Measurements from ENCODE around the gene CTXN3. TPM values are rescaled to one million over a fixed set of nuclear protein-coding genes. Genes with fewer than 3 reads are reported as not detected.

Gene CTXN3
- total RNA-seq, 1 donor from 2014 or later, result not detected

DNA sequence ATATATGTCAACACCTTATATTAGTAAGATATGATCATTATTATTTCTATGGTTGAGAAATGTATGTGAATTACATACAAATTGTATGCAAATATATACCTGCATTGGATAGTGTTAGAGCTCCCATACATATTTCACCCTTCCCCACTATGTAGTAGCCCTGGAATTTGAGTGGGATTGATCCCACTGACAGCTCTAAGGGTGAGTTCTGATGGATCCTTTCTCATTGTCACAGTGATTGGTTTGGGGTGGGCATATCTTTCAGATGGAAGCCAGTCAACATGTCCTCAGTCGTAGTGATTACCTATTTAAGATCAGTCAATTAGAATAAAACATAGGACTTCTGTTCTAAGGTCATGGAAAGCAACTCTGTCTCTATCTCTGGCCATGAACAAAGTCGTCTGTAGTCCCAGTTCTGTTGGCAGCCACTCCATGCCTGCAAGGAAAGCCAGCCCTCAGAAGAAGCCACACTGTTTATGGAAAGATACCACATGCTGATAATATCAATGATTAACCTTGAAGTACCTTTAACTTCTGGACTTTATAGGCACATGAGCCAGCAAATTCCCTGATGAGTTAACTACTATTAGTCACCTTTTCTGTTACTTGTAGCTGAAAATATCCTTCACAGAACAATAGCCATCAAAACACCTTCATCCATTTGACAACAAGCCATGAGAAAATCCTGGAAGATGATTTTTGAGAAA lies 49.2 kb downstream of the CTXN3 start:
- no peak overlapping the region for H3K4me3 Mint-ChIP-seq
- no peaks in the 10 kb centered on the region for H3K36me3 Mint-ChIP-seq (ENCODE audit: low read depth)
- H3K9me3 Mint-ChIP-seq, result no peaks in the 10 kb centered on the region
- H3K4me1 Mint-ChIP-seq, result no peaks in the 10 kb centered on the region
- intact Hi-C loops (cut with micrococcal nuclease), result no loop called here
- CTCF ChIA-PET, result no interaction called here
- no peak overlapping the region for H3K27ac Mint-ChIP-seq
- ATAC-seq (ENCODE audit: low read depth) (no peak), DNase-seq (no peak)
- POLR2A ChIA-PET, result no interaction called here
- peaks cover 4% of the 10 kb centered on the region for H3K27me3 Mint-ChIP-seq
- TF ChIP-seq, protein P1, sequence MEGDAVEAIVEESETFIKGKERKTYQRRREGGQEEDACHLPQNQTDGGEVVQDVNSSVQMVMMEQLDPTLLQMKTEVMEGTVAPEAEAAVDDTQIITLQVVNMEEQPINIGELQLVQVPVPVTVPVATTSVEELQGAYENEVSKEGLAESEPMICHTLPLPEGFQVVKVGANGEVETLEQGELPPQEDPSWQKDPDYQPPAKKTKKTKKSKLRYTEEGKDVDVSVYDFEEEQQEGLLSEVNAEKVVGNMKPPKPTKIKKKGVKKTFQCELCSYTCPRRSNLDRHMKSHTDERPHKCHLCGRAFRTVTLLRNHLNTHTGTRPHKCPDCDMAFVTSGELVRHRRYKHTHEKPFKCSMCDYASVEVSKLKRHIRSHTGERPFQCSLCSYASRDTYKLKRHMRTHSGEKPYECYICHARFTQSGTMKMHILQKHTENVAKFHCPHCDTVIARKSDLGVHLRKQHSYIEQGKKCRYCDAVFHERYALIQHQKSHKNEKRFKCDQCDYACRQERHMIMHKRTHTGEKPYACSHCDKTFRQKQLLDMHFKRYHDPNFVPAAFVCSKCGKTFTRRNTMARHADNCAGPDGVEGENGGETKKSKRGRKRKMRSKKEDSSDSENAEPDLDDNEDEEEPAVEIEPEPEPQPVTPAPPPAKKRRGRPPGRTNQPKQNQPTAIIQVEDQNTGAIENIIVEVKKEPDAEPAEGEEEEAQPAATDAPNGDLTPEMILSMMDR (IDR thresholded peaks at IDR 0.05), result no peak

DNA sequence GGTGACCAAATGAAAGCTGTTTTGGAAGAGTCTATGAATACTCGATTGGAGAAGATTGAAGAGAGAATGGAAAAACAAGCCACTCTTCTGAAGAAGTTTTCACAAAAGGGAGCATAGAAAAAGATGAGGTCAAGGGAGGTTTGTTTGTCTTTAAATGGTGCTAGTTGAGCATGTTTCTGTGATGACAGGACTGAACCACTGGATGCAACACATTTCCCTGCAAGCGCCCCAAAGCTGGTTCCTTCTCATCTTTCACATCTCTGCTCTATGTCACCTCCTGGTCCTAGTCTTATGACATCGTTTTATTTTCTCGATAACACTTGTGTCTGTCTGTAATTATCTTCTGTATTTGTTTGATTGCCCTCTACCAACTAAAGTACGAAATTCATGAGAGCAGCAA lies 50.5 kb downstream of the CTXN3 start:
- Mint-ChIP-seq H3K27ac (no peak overlapping the region), H3K9me3 (no peaks in the 10 kb centered on the region), H3K36me3 (ENCODE audit: low read depth) (no peaks in the 10 kb centered on the region), H3K4me3 (no peak overlapping the region), H3K4me1 (no peaks in the 10 kb centered on the region), H3K27me3 (peaks cover 4% of the 10 kb centered on the region)
- ChIA-PET POLR2A (no interaction called here), CTCF (no interaction called here)
- intact Hi-C loops (cut with micrococcal nuclease), result no loop called here
- TF ChIP-seq, protein P1 (IDR thresholded peaks at IDR 0.05), result no peak
- DNase-seq (no peak), ATAC-seq (ENCODE audit: low read depth) (no peak)

DNA sequence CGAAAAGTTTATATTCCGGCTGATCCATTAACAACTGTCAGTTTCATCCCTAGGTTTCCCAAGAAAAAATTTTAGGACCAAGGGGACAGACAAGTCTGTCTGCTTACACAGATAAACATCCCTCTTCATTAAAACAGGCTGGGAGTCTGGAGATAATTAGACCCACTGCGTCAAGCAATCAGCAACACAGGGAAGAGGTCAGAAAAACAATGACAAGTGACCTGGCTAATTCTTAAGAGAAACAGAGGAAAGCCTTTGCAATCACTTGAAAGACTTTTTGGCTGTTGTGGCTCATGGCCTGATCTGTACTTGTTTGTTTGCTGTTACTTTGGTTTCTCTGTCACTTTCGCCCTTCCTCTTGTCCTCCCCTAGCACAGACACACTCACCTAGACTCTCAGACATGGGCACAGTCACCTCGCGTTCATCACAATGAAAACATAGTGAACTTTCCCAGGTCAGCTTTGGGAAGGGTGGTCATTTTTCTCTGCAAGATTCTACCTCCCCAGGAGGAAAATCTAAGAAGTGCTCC lies 51.4 kb downstream of the CTXN3 start:
- DNase-seq (no peak), ATAC-seq (ENCODE audit: low read depth) (no peak)
- H3K4me3 Mint-ChIP-seq, result no peak overlapping the region
- H3K36me3 Mint-ChIP-seq (ENCODE audit: low read depth), result no peaks in the 10 kb centered on the region
- H3K27ac Mint-ChIP-seq, result no peak overlapping the region
- peaks cover 4% of the 10 kb centered on the region for H3K27me3 Mint-ChIP-seq
- TF ChIP-seq, protein P1 (IDR thresholded peaks at IDR 0.05), result no peak
- ChIA-PET CTCF (no interaction called here), POLR2A (no interaction called here)
- intact Hi-C loops (cut with micrococcal nuclease), result no loop called here
- H3K9me3 Mint-ChIP-seq, result no peaks in the 10 kb centered on the region
- H3K4me1 Mint-ChIP-seq, result no peaks in the 10 kb centered on the region

DNA sequence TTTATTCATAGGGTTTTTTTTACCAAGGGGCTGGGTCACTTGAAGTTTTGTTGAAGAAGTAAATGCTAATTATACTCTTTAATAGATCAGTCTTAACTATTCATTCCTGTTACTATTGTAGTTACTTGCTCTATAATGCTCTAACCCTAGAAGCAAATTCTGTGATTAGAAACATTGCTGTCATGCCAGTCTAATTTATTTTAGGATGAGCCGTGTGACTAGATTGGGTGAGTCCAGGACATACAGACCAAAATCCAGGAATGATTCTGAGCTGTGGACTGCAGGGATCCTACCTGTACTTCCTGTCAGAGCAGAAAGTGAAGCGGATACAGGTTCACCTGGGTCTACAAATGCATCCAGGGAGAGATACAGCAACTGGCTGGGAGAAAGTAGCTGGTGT lies 53.6 kb downstream of the CTXN3 start:
- intact Hi-C loops (cut with micrococcal nuclease), result no loop called here
- ChIA-PET CTCF (no interaction called here), POLR2A (no interaction called here)
- no peak overlapping the region for H3K4me3 Mint-ChIP-seq
- H3K27me3 Mint-ChIP-seq, result peaks cover 2% of the 10 kb centered on the region
- no peak overlapping the region for H3K27ac Mint-ChIP-seq
- DNase-seq, result no peak
- TF ChIP-seq, protein P1 (IDR thresholded peaks at IDR 0.05), result no peak
- no peaks in the 10 kb centered on the region for H3K4me1 Mint-ChIP-seq
- H3K36me3 Mint-ChIP-seq (ENCODE audit: low read depth), result no peaks in the 10 kb centered on the region
- H3K9me3 Mint-ChIP-seq, result no peaks in the 10 kb centered on the region
- ATAC-seq (ENCODE audit: low read depth), result no peak

DNA sequence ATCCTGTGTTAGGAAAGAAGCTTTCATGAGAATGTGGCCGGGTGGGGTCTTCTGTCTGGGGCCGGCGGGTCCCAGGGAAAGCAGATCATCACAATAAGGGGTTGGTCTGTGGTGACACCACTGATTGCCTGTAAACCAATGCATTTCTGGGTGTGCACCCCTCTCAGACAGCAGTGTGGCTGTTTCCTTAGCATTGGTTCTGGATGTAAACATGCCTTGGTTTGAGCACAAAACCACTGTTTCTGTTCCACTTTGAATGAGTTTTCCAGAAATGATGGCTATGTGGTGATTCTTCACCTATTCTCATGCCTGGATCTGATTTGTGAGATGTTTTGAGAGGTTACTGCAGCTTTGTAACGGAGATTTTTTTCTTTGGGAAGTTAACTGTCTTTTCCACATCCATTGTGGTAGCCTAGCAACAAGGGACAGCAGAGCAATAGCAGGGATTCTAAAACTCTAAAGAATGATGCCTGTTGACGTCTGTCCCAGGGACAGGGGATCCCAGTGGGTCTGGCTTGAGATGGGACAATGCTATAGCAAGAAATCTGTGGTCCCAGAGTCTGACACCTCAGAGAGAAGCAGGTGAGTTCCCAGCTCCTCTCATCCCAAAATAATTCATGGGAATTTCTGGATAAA lies 54.2 kb downstream of the CTXN3 start, which contains the start of gene CCDC192:
Gene CCDC192 (plus strand): TSS at position 466 of the 636 bp plus-strand sequence. CDS start 55 bp downstream, at position 521.
- DNase-seq (no peak), ATAC-seq (ENCODE audit: low read depth) (no peak)
- H3K4me1 Mint-ChIP-seq, result no peaks in the 10 kb centered on the region
- intact Hi-C loops (cut with micrococcal nuclease), result no loop called here
- no peak within 1 kb of the TSS for H3K27ac Mint-ChIP-seq
- POLR2A ChIA-PET, result no interaction called here
- H3K9me3 Mint-ChIP-seq, result no peaks in the 10 kb centered on the region
- CTCF ChIA-PET, result no interaction called here
- no peak within 1 kb of the TSS for H3K4me3 Mint-ChIP-seq
- no peaks in the 10 kb centered on the region for H3K36me3 Mint-ChIP-seq (ENCODE audit: low read depth)
- TF ChIP-seq, protein P1 (IDR thresholded peaks at IDR 0.05), result no peak
- H3K27me3 Mint-ChIP-seq, result peaks cover 2% of the 10 kb centered on the region
